Neural progenitor cell (in vitro differentiated cells): ENCODE measurements around the gene ALKAL2. TPM values are rescaled to one million over a fixed set of nuclear protein-coding genes. Genes with fewer than 3 reads are reported as not detected.
"Not testable (repeated sequence)": the region's sequence is repeated elsewhere in the genome, so short reads cannot be mapped to it uniquely, and the experiment has no call there.

Experiments
- DNase-seq: peaks from one replicate; pipeline ENCODE4 v3.0.0-alpha.2; 2016; ENCODE audit warnings: low spot score
- H2AFZ ChIP-seq: fragments of 200-600 bp; sonication (generic); replicated peaks from 2 replicates; pipeline ENCODE4 v1.6.1; 2016; ENCODE audit warnings: antibody characterized with exemption
- H3F3A ChIP-seq: fragments of 200-600 bp; sonication (generic); 2 replicates; pipeline ENCODE4 v1.6.1; 2016; ENCODE audit warnings: antibody characterized with exemption, low read depth
- H3K27ac ChIP-seq: fragments of 200-600 bp; sonication (generic); 2 replicates; pipeline ENCODE4 v1.5.1; 2016; ENCODE audit warnings: mild to moderate bottlenecking
- H3K27me3 ChIP-seq: fragments of 200-600 bp; sonication (generic); 2 replicates; pipeline ENCODE4 v1.6.1; 2016; ENCODE audit warnings: mild to moderate bottlenecking, moderate library complexity
- H3K36me3 ChIP-seq: fragments of 200-600 bp; sonication (generic); 2 replicates; pipeline ENCODE4 v1.5.1; 2016
- H3K4me1 ChIP-seq: fragments of 200-600 bp; sonication (generic); 2 replicates; pipeline ENCODE4 v1.6.1; 2016; ENCODE audit warnings: mixed run types
- H3K4me2 ChIP-seq: fragments of 200-600 bp; sonication (generic); 2 replicates; pipeline ENCODE4 v1.6.1; 2016
- H3K4me3 ChIP-seq: fragments of 200-600 bp; sonication (generic); 2 replicates; pipeline ENCODE4 v1.5.1; 2016
- H3K79me2 ChIP-seq: fragments of 200-600 bp; sonication (generic); 2 replicates; pipeline ENCODE4 v1.6.1; 2016; ENCODE audit warnings: low read depth
- H3K9ac ChIP-seq: fragments of 200-600 bp; sonication (generic); 2 replicates; pipeline ENCODE4 v1.6.1; 2016
- H3K9me3 ChIP-seq: fragments of 200-600 bp; sonication (generic); 2 replicates; pipeline ENCODE4 v1.5.1; 2016; ENCODE audit warnings: low read depth
- H4K20me1 ChIP-seq: fragments of 200-600 bp; sonication (generic); 2 replicates; pipeline ENCODE4 v1.6.1; 2016; ENCODE audit warnings: low read depth
- H3K27ac Mint-ChIP-seq: 3 replicates; pipeline ENCODE4 v1.8.0; 2021; ENCODE audit warnings: mixed read lengths
- H3K27me3 Mint-ChIP-seq: 2 replicates; pipeline ENCODE4 v1.8.0; 2022; ENCODE audit warnings: low read depth, mild to moderate bottlenecking, inconsistent platforms, moderate library complexity, mixed read lengths; ENCODE audit not compliant: insufficient read depth
- H3K36me3 Mint-ChIP-seq: 3 replicates; pipeline ENCODE4 v1.8.0; 2021; ENCODE audit warnings: mixed read lengths
- H3K4me1 Mint-ChIP-seq: 3 replicates; pipeline ENCODE4 v1.8.0; 2021; ENCODE audit warnings: mixed read lengths
- H3K4me3 Mint-ChIP-seq: 3 replicates; pipeline ENCODE4 v1.8.0; 2021; ENCODE audit warnings: mild to moderate bottlenecking, moderate library complexity, mixed read lengths
- H3K9me3 Mint-ChIP-seq: 3 replicates; pipeline ENCODE4 v1.8.0; 2020; ENCODE audit warnings: mixed read lengths
- CTCF ChIP-seq: fragments of 200-600 bp; sonication (generic); IDR thresholded peaks from 2 replicates; pipeline ENCODE4 v1.5.1; 2017; ENCODE audit warnings: antibody characterized with exemption, mild to moderate bottlenecking
- EZH2 ChIP-seq: fragments of 200-600 bp; sonication (generic); IDR thresholded peaks from 2 replicates; pipeline ENCODE4 v1.6.1; 2017; ENCODE audit warnings: antibody characterized with exemption, mild to moderate bottlenecking, moderate library complexity
- EZH2phosphoT487 ChIP-seq: fragments of 200-600 bp; sonication (generic); IDR thresholded peaks from 2 replicates; pipeline ENCODE4 v1.6.1; 2017; ENCODE audit warnings: antibody characterized with exemption
- total RNA-seq: library from RNA; depleted of rRNA; stranded (reverse); fragments of >200 nt; gene quantifications from 2 replicates; pipeline ENCODE4 v1.2.3, GENCODE V29; 2015; ENCODE audit warnings: low replicate concordance

ALKAL2 gene
- not detected in 2 replicates for total RNA-seq

GRCh38 chr2:287911-288757 is at the start of gene ALKAL2:
TSS of gene ALKAL2 (minus strand) at chr2:288091. CDS start at chr2:287835, 256 bp downstream.
- Mint-ChIP-seq H3K36me3 (peaks cover 13% of the 10 kb centered on the region), H3K4me3 (peak within 1 kb of the TSS; percentile 84), H3K27me3 (peaks cover 14% of the 10 kb centered on the region), H3K9me3 (no peaks in the 10 kb centered on the region), H3K27ac (no peak within 1 kb of the TSS), H3K4me1 (peaks cover 21% of the 10 kb centered on the region)
- Histone ChIP-seq H3K27ac (no peak within 1 kb of the TSS), H3K4me1 (peaks cover 18% of the 10 kb centered on the region), H3K4me2 (peak within 1 kb of the TSS; percentile 86), H3K9me3 (no peaks in the 10 kb centered on the region), H3K36me3 (no peaks in the 10 kb centered on the region), H3K4me3 (peak within 1 kb of the TSS; percentile 50), H3K79me2 (no peaks in the 10 kb centered on the region), H3K27me3 (peaks cover 98% of the 10 kb centered on the region), H3F3A (peaks cover 20% of the 10 kb centered on the region), H3K9ac (no peak within 1 kb of the TSS), H4K20me1 (peaks cover 51% of the 10 kb centered on the region), H2AFZ (no peak within 1 kb of the TSS)
- peak; percentile 66 for DNase-seq
- no peak for TF ChIP-seq CTCF
- TF ChIP-seq EZH2phosphoT487: peak; percentile 91
- TF ChIP-seq EZH2: peak; percentile 79

GRCh38 chr2:336949-337348 is 49.1 kb upstream of the ALKAL2 start:
- H3F3A ChIP-seq, H3K27ac Mint-ChIP-seq, H3K4me2 ChIP-seq, H3K4me1 Mint-ChIP-seq, H3K27me3 Mint-ChIP-seq, H3K4me3 ChIP-seq, H3K9me3 ChIP-seq, H3K4me3 Mint-ChIP-seq, H3K27me3 ChIP-seq, H3K9ac ChIP-seq, H3K79me2 ChIP-seq, H3K36me3 ChIP-seq, H2AFZ ChIP-seq, H4K20me1 ChIP-seq, H3K4me1 ChIP-seq, DNase-seq, H3K27ac ChIP-seq: not testable (repeated sequence)
- Mint-ChIP-seq H3K9me3 (peaks cover 57% of the 10 kb centered on the region), H3K36me3 (peaks cover 12% of the 10 kb centered on the region)

GRCh38 chr2:336360-336759 is 48.5 kb upstream of the ALKAL2 start:
- H3K27ac ChIP-seq: no peak overlapping the region
- Mint-ChIP-seq H3K4me1 (peaks cover 2% of the 10 kb centered on the region), H3K4me3 (no peak overlapping the region), H3K27ac (no peak overlapping the region), H3K9me3 (peaks cover 52% of the 10 kb centered on the region), H3K36me3 (peaks cover 8% of the 10 kb centered on the region), H3K27me3 (peaks cover 3% of the 10 kb centered on the region)
- H3K4me3 ChIP-seq: no peak overlapping the region
- no peak for DNase-seq
- H3K36me3 ChIP-seq: no peaks in the 10 kb centered on the region
- H2AFZ ChIP-seq: no peak overlapping the region
- no peak overlapping the region for H3K9ac ChIP-seq
- no peaks in the 10 kb centered on the region for H3K4me1 ChIP-seq
- peaks cover 7% of the 10 kb centered on the region for H3K9me3 ChIP-seq
- H3K27me3 ChIP-seq: no peaks in the 10 kb centered on the region
- no peaks in the 10 kb centered on the region for H3K79me2 ChIP-seq
- no peaks in the 10 kb centered on the region for H4K20me1 ChIP-seq
- H3F3A ChIP-seq: no peaks in the 10 kb centered on the region
- no peak for TF ChIP-seq CTCF
- TF ChIP-seq EZH2phosphoT487: no peak
- no peak for TF ChIP-seq EZH2
- H3K4me2 ChIP-seq: no peak overlapping the region

GRCh38 chr2:332592-332991 is 44.7 kb upstream of the ALKAL2 start:
- Mint-ChIP-seq H3K4me1 (no peaks in the 10 kb centered on the region), H3K4me3 (no peak overlapping the region), H3K36me3 (peaks cover 6% of the 10 kb centered on the region), H3K9me3 (peaks cover 40% of the 10 kb centered on the region), H3K27me3 (no peaks in the 10 kb centered on the region), H3K27ac (no peak overlapping the region)
- Histone ChIP-seq H3K4me2 (no peak overlapping the region), H3K4me1 (no peaks in the 10 kb centered on the region), H3F3A (no peaks in the 10 kb centered on the region), H3K27ac (no peak overlapping the region), H3K9ac (no peak overlapping the region), H3K9me3 (peaks cover 7% of the 10 kb centered on the region), H3K79me2 (no peaks in the 10 kb centered on the region), H3K27me3 (no peaks in the 10 kb centered on the region), H2AFZ (no peak overlapping the region), H3K4me3 (no peak overlapping the region), H3K36me3 (no peaks in the 10 kb centered on the region), H4K20me1 (no peaks in the 10 kb centered on the region)
- DNase-seq: no peak
- TF ChIP-seq EZH2 (no peak), CTCF (peak; percentile 42)
